Breast epithelium (tissue), 4 donors: ENCODE measurements around the gene SERP2. TPM values are rescaled to one million over a fixed set of nuclear protein-coding genes. Genes with fewer than 3 reads are reported as not detected.

Source experiments
- DNase-seq, 2 donors: peaks; one replicate each; pipeline ENCODE4 v3.0.0-alpha.2; 2019; ENCODE audit warnings: low spot score in 2 of 2
- H3K27ac ChIP-seq, 2 donors: fragments of 200-600 bp; sonication (generic) in 1 of 2; one replicate each; pipeline ENCODE4 v1.5.1; 2016 to 2019; ENCODE audit warnings: mild to moderate bottlenecking in 1 of 2
- H3K27me3 ChIP-seq, 2 donors: fragments of 200-600 bp; sonication (generic) in 1 of 2; one replicate each; pipeline versions ENCODE4 v1.5.1 to v1.6.0; 2017 to 2019; ENCODE audit warnings: control low read depth in 1 of 2, mild to moderate bottlenecking in 1 of 2
- H3K36me3 ChIP-seq: fragments of 200-600 bp; one replicate; pipeline ENCODE4 v1.5.1; 2019
- H3K4me1 ChIP-seq, 2 donors: fragments of 200-600 bp; sonication (generic); one replicate each; pipeline ENCODE4 v1.5.1; 2016 to 2019; ENCODE audit warnings: control low read depth in 1 of 2
- H3K4me3 ChIP-seq, 3 donors: fragments of 200-600 bp; sonication (generic); 1 replicate in 2 of 3; 2 replicates in 1 of 3; pipeline ENCODE4 v1.5.1; 2016 to 2019; ENCODE audit warnings: mild to moderate bottlenecking in 3 of 3, moderate library complexity in 2 of 3
- H3K9me3 ChIP-seq, 2 donors: fragments of 200-600 bp; sonication (generic) in 1 of 2; one replicate each; pipeline ENCODE4 v1.5.1; 2016 to 2019; ENCODE audit warnings: control low read depth in 1 of 2
- CTCF ChIP-seq, 3 donors: fragments of 450-650 bp; IDR thresholded peaks; one replicate each; pipeline ENCODE4 v1.5.1; 2016 to 2017; ENCODE audit warnings: antibody characterized with exemption in 3 of 3, mild to moderate bottlenecking in 3 of 3, moderate library complexity in 3 of 3
- POLR2A ChIP-seq: fragments of 450-650 bp; IDR thresholded peaks from one replicate; pipeline ENCODE4 v1.6.1; 2016; ENCODE audit warnings: antibody characterized with exemption, mild to moderate bottlenecking, moderate library complexity
- POLR2AphosphoS5 ChIP-seq, 3 donors: sonication (generic); formaldehyde crosslinking; IDR thresholded peaks; one replicate each; pipeline ENCODE4 v1.6.1; 2017; ENCODE audit warnings: antibody characterized with exemption in 3 of 3
- intact Hi-C: fragments of 100-400 bp; cut with DNase I; formaldehyde crosslinking; loops from one replicate; pipeline ENCODE4 v1.15.1; 2023; ENCODE audit warnings: low total_unique reads
- total RNA-seq, 3 donors: library from RNA; depleted of rRNA; stranded (reverse); fragments of >200 nt; gene quantifications; one replicate each; pipeline ENCODE4 v1.1.0, GENCODE V29; 2016

Gene SERP2
- total RNA-seq, 3 donors from 2014 or later = 2.6 to 6.9 (median 6.4) TPM

GRCh38 chr13:44371421-44371820, 2.2 kb upstream of the SERP2 start:
- Histone ChIP-seq H3K27me3 (no peaks in the 10 kb centered on the region), H3K4me3 (no peak overlapping the region), H3K9me3 (no peaks in the 10 kb centered on the region), H3K36me3 (no peaks in the 10 kb centered on the region), H3K27ac (no peak overlapping the region), H3K4me1 (peaks cover 0 to 5% of the 10 kb centered on the region in 2 donors)
- no peak for TF ChIP-seq CTCF (IDR thresholded peaks at IDR 0.05)
- TF ChIP-seq POLR2AphosphoS5 (IDR thresholded peaks at IDR 0.05) = no peak
- no peak for TF ChIP-seq POLR2A
- intact Hi-C loops = loop anchor here (5.0 kb wide), 1 partner anchor 469 kb away; no protein-coding TSS in a partner anchor
- no peak for DNase-seq

DNA sequence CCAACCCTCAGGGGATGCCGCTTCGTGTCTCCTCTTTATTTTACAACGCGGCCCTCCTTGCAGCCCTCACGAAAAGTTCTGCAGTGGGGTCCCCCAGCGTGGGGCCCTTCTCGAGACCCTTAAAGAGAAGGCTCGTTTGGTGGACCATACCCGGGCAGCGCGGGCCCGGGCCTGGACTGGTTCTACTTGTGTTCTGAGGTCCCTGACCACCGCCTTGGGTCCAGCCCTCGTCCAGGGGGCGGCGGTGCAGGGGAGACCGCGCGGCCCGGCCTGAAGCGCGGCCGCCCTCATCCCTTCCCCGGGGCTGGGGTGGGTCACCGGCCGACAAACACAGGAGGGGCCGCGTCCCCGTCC, 400 bp upstream of the SERP2 start:
- Histone ChIP-seq H3K27me3 (no peaks in the 10 kb centered on the region), H3K4me1 (peaks cover 0 to 5% of the 10 kb centered on the region in 2 donors), H3K4me3 (peak overlapping the region; percentile 56 to 94 (median 74)), H3K9me3 (no peaks in the 10 kb centered on the region), H3K36me3 (no peaks in the 10 kb centered on the region), H3K27ac (peak overlapping the region; percentile 58 to 83)
- intact Hi-C loops = loop anchor here (5.0 kb wide), 1 partner anchor 471 kb away; no protein-coding TSS in a partner anchor
- no peak for TF ChIP-seq POLR2AphosphoS5 (IDR thresholded peaks at IDR 0.05)
- TF ChIP-seq POLR2A = no peak
- no peak for TF ChIP-seq CTCF (IDR thresholded peaks at IDR 0.05)
- DNase-seq = no peak

GRCh38 chr13:44374348-44374712, 706 bp downstream of the SERP2 start:
- Histone ChIP-seq H3K9me3 (no peaks in the 10 kb centered on the region), H3K27ac (peak overlapping the region; percentile 58 to 83), H3K4me3 (peak overlapping the region; percentile 56 to 94 (median 74)), H3K4me1 (peaks cover 0 to 5% of the 10 kb centered on the region in 2 donors), H3K36me3 (no peaks in the 10 kb centered on the region), H3K27me3 (no peaks in the 10 kb centered on the region)
- TF ChIP-seq CTCF (IDR thresholded peaks at IDR 0.05) (no peak), POLR2AphosphoS5 (IDR thresholded peaks at IDR 0.05) (no peak), POLR2A (no peak)
- intact Hi-C loops = loop anchor here (5.0 kb wide), 1 partner anchor 472 kb away; no protein-coding TSS in a partner anchor
- no peak for DNase-seq

DNA sequence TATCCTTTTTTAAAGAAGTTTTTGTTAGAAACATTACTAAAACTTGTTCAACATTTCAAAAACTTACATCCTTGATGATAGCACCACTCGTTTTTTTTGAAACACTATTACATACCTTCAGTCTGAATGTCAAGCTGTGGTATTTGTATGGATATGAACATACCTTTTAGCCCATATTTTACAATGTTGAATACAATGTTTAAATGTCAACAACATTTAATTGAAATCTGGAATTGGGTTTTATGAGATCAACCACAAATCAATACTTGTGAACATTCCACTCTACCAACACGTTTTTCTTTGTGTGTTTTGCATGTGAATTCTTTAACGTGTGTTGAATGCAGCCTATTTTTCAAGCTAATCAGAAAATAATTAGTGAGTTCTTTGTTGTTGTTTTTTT, 4.7 kb downstream of the SERP2 start:
- H3K4me1 ChIP-seq = peaks cover 0 to 5% of the 10 kb centered on the region in 2 donors
- H3K4me3 ChIP-seq = no peak overlapping the region
- no peak for DNase-seq
- no peak overlapping the region for H3K27ac ChIP-seq
- H3K27me3 ChIP-seq = no peaks in the 10 kb centered on the region
- H3K36me3 ChIP-seq = no peaks in the 10 kb centered on the region
- intact Hi-C loops = loop anchor here (2.0 kb wide), 1 partner anchor 109 kb away; no protein-coding TSS in a partner anchor
- H3K9me3 ChIP-seq = no peaks in the 10 kb centered on the region
- TF ChIP-seq POLR2A (no peak), POLR2AphosphoS5 (IDR thresholded peaks at IDR 0.05) (no peak), CTCF (IDR thresholded peaks at IDR 0.05) (no peak)

DNA sequence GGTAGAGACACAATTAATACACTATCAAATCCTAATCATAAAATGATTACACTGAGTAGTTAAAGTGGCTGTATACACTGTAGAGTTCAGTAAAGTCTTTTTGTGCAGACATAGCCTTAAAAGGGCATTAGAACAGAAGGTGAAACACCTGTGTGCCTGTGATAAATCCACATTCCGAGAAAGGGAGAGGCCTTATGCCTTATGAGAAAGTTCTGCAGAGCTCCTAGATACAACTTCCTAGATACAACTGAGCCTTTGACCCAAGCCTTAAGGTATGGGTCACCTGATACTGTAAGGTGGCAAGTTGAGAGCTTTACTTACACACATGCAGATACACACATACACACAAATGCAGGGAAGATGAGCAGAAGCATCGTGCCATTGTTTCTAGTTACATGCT, 6.3 kb downstream of the SERP2 start:
- TF ChIP-seq CTCF (IDR thresholded peaks at IDR 0.05) = no peak
- TF ChIP-seq POLR2AphosphoS5 (IDR thresholded peaks at IDR 0.05) = no peak
- TF ChIP-seq POLR2A = no peak
- intact Hi-C loops = loop anchor here (2.0 kb wide), 1 partner anchor 111 kb away; no protein-coding TSS in a partner anchor
- H3K27ac ChIP-seq = no peak overlapping the region
- no peaks in the 10 kb centered on the region for H3K36me3 ChIP-seq
- no peak for DNase-seq
- no peaks in the 10 kb centered on the region for H3K27me3 ChIP-seq
- no peak overlapping the region for H3K4me3 ChIP-seq
- no peaks in the 10 kb centered on the region for H3K4me1 ChIP-seq
- H3K9me3 ChIP-seq = no peaks in the 10 kb centered on the region
